OCI-LY7 (cell line): Measurements from ENCODE around the gene AOPEP. TPM values are rescaled to one million over a fixed set of nuclear protein-coding genes. Genes with fewer than 3 reads are reported as not detected.

Experiments
- BruUV-seq: library from RNA; stranded (reverse); fragments of 400-500 nt; replicated peaks from 2 replicates; lab custom pipeline; 2021; lab: Mats Ljungman, UMichigan
- CTCF ChIA-PET: fragments of 300-600 bp; sonication (Branson Sonifier 250); formaldehyde crosslinking; loops from one replicate; lab custom pipeline; 2022; ENCODE audit warnings: antibody characterized with exemption; ENCODE audit not compliant: unreplicated experiment; lab: Charles Lee
- POLR2A ChIA-PET: fragments of 300-600 bp; sonication (Branson Sonifier 250); formaldehyde crosslinking; loops from one replicate; lab custom pipeline; 2022; ENCODE audit warnings: antibody characterized with exemption; lab: Charles Lee
- DNase-seq: peaks from one replicate; pipeline ENCODE4 v3.0.0-alpha.2; 2015; ENCODE audit warnings: low spot score
- H2AFZ ChIP-seq: fragments of 200-600 bp; sonication (generic), shearing (Covaris generic); 2 replicates; pipeline ENCODE4 v1.6.1; 2014; ENCODE audit warnings: mild to moderate bottlenecking, antibody characterized with exemption, low read length, moderate library complexity
- H3K27ac ChIP-seq: fragments of 200-600 bp; sonication (generic); 2 replicates; pipeline ENCODE4 v1.5.1; 2014; ENCODE audit warnings: mixed run types, low read depth, mild to moderate bottlenecking, moderate library complexity, low read length, inconsistent platforms; ENCODE audit not compliant: poor library complexity, severe bottlenecking
- H3K36me3 ChIP-seq: fragments of 200-600 bp; sonication (generic); 2 replicates; pipeline ENCODE4 v1.6.1; 2014; ENCODE audit warnings: mild to moderate bottlenecking, antibody characterized with exemption, low read length, moderate library complexity, mixed read lengths; ENCODE audit not compliant: insufficient read depth
- H3K4me1 ChIP-seq: fragments of 200-600 bp; sonication (generic); 2 replicates; pipeline ENCODE4 v1.5.1; 2014; ENCODE audit warnings: mild to moderate bottlenecking, low read length; ENCODE audit not compliant: insufficient read depth, poor library complexity, severe bottlenecking
- H3K4me2 ChIP-seq: fragments of 200-600 bp; sonication (generic); 2 replicates; pipeline ENCODE4 v1.6.1; 2014; ENCODE audit warnings: mild to moderate bottlenecking, low read length
- H3K4me3 ChIP-seq: fragments of 200-600 bp; sonication (generic); 2 replicates; pipeline ENCODE4 v1.5.1; 2014; ENCODE audit warnings: mild to moderate bottlenecking, low read depth, low read length; ENCODE audit not compliant: poor library complexity, severe bottlenecking
- H3K79me2 ChIP-seq: fragments of 200-600 bp; sonication (generic); 2 replicates; pipeline ENCODE4 v1.6.1; 2016; ENCODE audit warnings: low read depth, mild to moderate bottlenecking, low read length, moderate library complexity, mixed read lengths; ENCODE audit not compliant: insufficient read depth
- H3K9me2 ChIP-seq: fragments of 200-600 bp; sonication (generic); 2 replicates; pipeline ENCODE4 v1.6.1; 2016; ENCODE audit warnings: mild to moderate bottlenecking, low read length, mixed read lengths; ENCODE audit not compliant: insufficient read depth
- H3K9me3 ChIP-seq: fragments of 200-600 bp; sonication (generic); 2 replicates; pipeline ENCODE4 v1.6.1; 2014; ENCODE audit warnings: mild to moderate bottlenecking, mixed run types, low read length, mixed read lengths
- H4K20me1 ChIP-seq: fragments of 200-600 bp; sonication (generic); 2 replicates; pipeline ENCODE4 v1.6.1; 2014; ENCODE audit warnings: mild to moderate bottlenecking, antibody characterized with exemption, low read length, moderate library complexity, mixed read lengths; ENCODE audit not compliant: insufficient read depth
- CTCF ChIP-seq: fragments of 200-600 bp; sonication (generic); conservative IDR thresholded peaks from 2 replicates; pipeline ENCODE4 v1.5.1; 2014; ENCODE audit warnings: mild to moderate bottlenecking, antibody characterized with exemption, low read length, moderate library complexity, mixed read lengths
- EZH2phosphoT487 ChIP-seq: fragments of 200-600 bp; sonication (generic); IDR thresholded peaks from 2 replicates; pipeline ENCODE4 v1.6.1; 2018; ENCODE audit warnings: low read depth, borderline replicate concordance, mild to moderate bottlenecking, mixed run types, antibody characterized with exemption, low read length, moderate library complexity, mixed read lengths
- intact Hi-C: fragments of 100-400 bp; cut with micrococcal nuclease; formaldehyde crosslinking; loops from one replicate; pipeline ENCODE4 v1.10.0; 2022; ENCODE audit not compliant: unreplicated experiment
- total RNA-seq, 2 experiments: library from RNA; depleted of rRNA in 1 of 2; stranded (reverse); fragments of >200 nt in 1 of 2; shearing (Covaris generic) in 1 of 2; gene quantifications; 2 replicates each; pipeline ENCODE4 v1.2.3, GENCODE V29; 2014 to 2022

AOPEP gene
- total RNA-seq, 2 experiments from 2014 or later: 17.3 to 24.3 TPM

- no peak overlapping the region for H2AFZ ChIP-seq
- H3K79me2 ChIP-seq: no peaks in the 10 kb centered on the region
- H3K4me1 ChIP-seq: no peaks in the 10 kb centered on the region
- CTCF ChIA-PET: no interaction called here
- no peaks in the 10 kb centered on the region for H3K9me3 ChIP-seq
- POLR2A ChIA-PET: no interaction called here
- no TSS peak for BruUV-seq
- no peaks in the 10 kb centered on the region for H4K20me1 ChIP-seq
- H3K36me3 ChIP-seq: peaks cover 5% of the 10 kb centered on the region
- intact Hi-C loops: no loop called here
- H3K4me2 ChIP-seq: no peak overlapping the region
- H3K4me3 ChIP-seq: no peak overlapping the region
- H3K9me2 ChIP-seq: no peaks in the 10 kb centered on the region
- DNase-seq: no peak
- TF ChIP-seq CTCF (no peak), EZH2phosphoT487 (no peak)
- no peak overlapping the region for H3K27ac ChIP-seq
Observed at GRCh38 chr9:95108777-95109176, 382.3 kb downstream of the AOPEP start.

- Histone ChIP-seq H3K36me3 (peaks cover 5% of the 10 kb centered on the region), H3K9me3 (no peaks in the 10 kb centered on the region), H3K4me2 (no peak overlapping the region), H3K4me1 (no peaks in the 10 kb centered on the region), H4K20me1 (no peaks in the 10 kb centered on the region), H3K27ac (no peak overlapping the region), H3K79me2 (no peaks in the 10 kb centered on the region), H2AFZ (no peak overlapping the region), H3K9me2 (no peaks in the 10 kb centered on the region), H3K4me3 (no peak overlapping the region)
- TF ChIP-seq CTCF: no peak
- no peak for TF ChIP-seq EZH2phosphoT487
- intact Hi-C loops: no loop called here
- CTCF ChIA-PET: no interaction called here
- BruUV-seq: no TSS peak
- DNase-seq: no peak
- POLR2A ChIA-PET: no interaction called here
Observed at GRCh38 chr9:95109456-95109855, 383.0 kb downstream of the AOPEP start.

GRCh38 chr9:95110921-95111525, 384.5 kb downstream of the AOPEP start:
- DNase-seq: no peak
- Histone ChIP-seq H3K9me2 (no peaks in the 10 kb centered on the region), H3K4me3 (no peak overlapping the region), H3K4me1 (no peaks in the 10 kb centered on the region), H4K20me1 (no peaks in the 10 kb centered on the region), H3K9me3 (no peaks in the 10 kb centered on the region), H3K4me2 (no peak overlapping the region), H2AFZ (no peak overlapping the region), H3K27ac (no peak overlapping the region), H3K79me2 (no peaks in the 10 kb centered on the region), H3K36me3 (peaks cover 5% of the 10 kb centered on the region)
- ChIA-PET POLR2A (interaction anchor here (1.1 kb wide), 1 partner anchor 262 kb away, joined by 3 read pairs; no protein-coding TSS in a partner anchor), CTCF (no interaction called here)
- no TSS peak for BruUV-seq
- intact Hi-C loops: no loop called here
- TF ChIP-seq CTCF (no peak), EZH2phosphoT487 (no peak)
